A549 (cell line): ENCODE data around the gene CELF4. TPM values are rescaled to one million over a fixed set of nuclear protein-coding genes. Genes with fewer than 3 reads are reported as not detected.

Experiments used
- ATAC-seq, 2 experiments: fragments of 200-7000 bp in 1 of 2; fragments of >200 bp in 1 of 2; cut with Nextera tagmentation in 1 of 2; cut with Tn5 transposase in 1 of 2; 3 replicates each; pipeline versions ENCODE4 v1.8.0 to v1.9.1; 2018 to 2020; ENCODE audit warnings: mild to moderate bottlenecking in 1 of 2, moderate library complexity in 1 of 2
- CTCF ChIA-PET: fragments of 300-600 bp; sonication (Branson Sonifier 250); formaldehyde crosslinking; extraction: SDS; loops from one replicate; lab custom pipeline; 2021; ENCODE audit warnings: antibody characterized with exemption, inconsistent platforms; lab: Yijun Ruan, JAX
- POLR2A ChIA-PET: fragments of 350-600 bp; formaldehyde crosslinking; extraction: SDS; loops from one replicate; lab custom pipeline; 2021; ENCODE audit warnings: antibody characterized with exemption, inconsistent platforms; lab: Yijun Ruan, JAX
- DNase-seq, 2 experiments: peaks; one replicate each; pipeline versions ENCODE4 v3.0.0 to v3.0.0-alpha.2; 2011 to 2016; ENCODE audit warnings: low read depth in 1 of 2, low spot score in 1 of 2
- FAIRE-seq: peaks from 2 replicates; lab custom pipeline; 2011; peaks lifted over from hg19 to GRCh38; lab: Jason Lieb, UNC
- H3K27ac ChIP-seq, 2 experiments: fragments of >200 bp; sonication (Bioruptor Twin); formaldehyde crosslinking; 3 replicates each; pipeline ENCODE4 v1.5.1; 2016 to 2017
- H3K4me1 ChIP-seq: fragments of >200 bp; sonication (Bioruptor Twin); formaldehyde crosslinking; 3 replicates; pipeline ENCODE4 v1.6.1; 2016
- H3K4me2 ChIP-seq: fragments of >200 bp; sonication (Bioruptor Twin); formaldehyde crosslinking; 3 replicates; pipeline ENCODE4 v1.6.1; 2016
- H3K4me3 ChIP-seq: fragments of >200 bp; sonication (Bioruptor Twin); formaldehyde crosslinking; 3 replicates; pipeline ENCODE4 v1.5.1; 2016
- H3K9me3 ChIP-seq: fragments of >200 bp; sonication (Bioruptor Twin); formaldehyde crosslinking; 3 replicates; pipeline ENCODE4 v1.6.1; 2016
- CHD2 ChIP-seq: fragments of 150-350 bp; IDR thresholded peaks from 2 replicates; pipeline ENCODE4 v1.6.1; 2014; ENCODE audit warnings: low read length; ENCODE audit not compliant: partially characterized antibody
- EHF ChIP-seq: fragments of 250-450 bp; sonication (Bioruptor Pico); IDR thresholded peaks from 2 replicates; pipeline ENCODE4 v1.5.0; 2020; ENCODE audit warnings: mild to moderate bottlenecking
- ESRRA ChIP-seq: fragments of 150-350 bp; IDR thresholded peaks from 2 replicates; pipeline ENCODE4 v1.6.1; 2014; ENCODE audit warnings: mild to moderate bottlenecking, low read length, borderline replicate concordance
- FOSB ChIP-seq: fragments of 250-450 bp; sonication (Bioruptor Pico); IDR thresholded peaks from 2 replicates; pipeline ENCODE4 v1.5.0; 2020; ENCODE audit warnings: mild to moderate bottlenecking, moderate library complexity
- FOSL2 ChIP-seq, 2 experiments: fragments of 450-650 bp in 1 of 2; fragments of >200 bp in 1 of 2; sonication (Bioruptor Twin) in 1 of 2; formaldehyde crosslinking; IDR thresholded peaks; 2 replicates each; pipeline versions ENCODE4 v1.5.0 to v1.6.1; 2016 to 2020; ENCODE audit warnings: mild to moderate bottlenecking in 1 of 2, moderate library complexity in 1 of 2
- HDAC2 ChIP-seq: fragments of 200-600 bp; sonication (generic); IDR thresholded peaks from 2 replicates; pipeline ENCODE4 v1.6.1; 2016
- HOXA7 ChIP-seq: fragments of 250-450 bp; sonication (Bioruptor Pico); IDR thresholded peaks from 2 replicates; pipeline ENCODE4 v1.5.0; 2020; ENCODE audit warnings: mild to moderate bottlenecking, moderate library complexity
- HOXB5 ChIP-seq: fragments of 250-450 bp; sonication (Bioruptor Pico); IDR thresholded peaks from 2 replicates; pipeline ENCODE4 v1.5.0; 2020; ENCODE audit warnings: mild to moderate bottlenecking, moderate library complexity
- JUN ChIP-seq, 2 experiments: fragments of >200 bp; sonication (Bioruptor Twin); formaldehyde crosslinking; IDR thresholded peaks; 2 replicates in 1 of 2; 3 replicates in 1 of 2; pipeline ENCODE4 v1.6.1; 2016 to 2017
- MAFK ChIP-seq: fragments of 450-650 bp; IDR thresholded peaks from 2 replicates; pipeline ENCODE4 v1.6.1; 2014; ENCODE audit not compliant: partially characterized antibody
- MAX ChIP-seq: IDR thresholded peaks from 2 replicates; pipeline ENCODE4 v1.6.1; 2012
- NFE2L2 ChIP-seq: fragments of 150-350 bp; conservative IDR thresholded peaks from 2 replicates; pipeline ENCODE4 v1.6.1; 2014; ENCODE audit warnings: low read length
- NPAS2 ChIP-seq: fragments of 250-450 bp; sonication (Bioruptor Pico); IDR thresholded peaks from 2 replicates; pipeline ENCODE4 v1.8.0; 2022; ENCODE audit warnings: mild to moderate bottlenecking, moderate library complexity, borderline replicate concordance
- NR3C1 ChIP-seq: fragments of >200 bp; sonication (Bioruptor Twin); formaldehyde crosslinking; IDR thresholded peaks from 3 replicates; pipeline ENCODE4 v1.6.1; 2017
- PHF8 ChIP-seq: fragments of 200-600 bp; sonication (generic); IDR thresholded peaks from 2 replicates; pipeline ENCODE4 v1.6.1; 2016; ENCODE audit warnings: low read depth, mild to moderate bottlenecking, antibody characterized with exemption, moderate library complexity, borderline replicate concordance
- POLR2A ChIP-seq: IDR thresholded peaks from 2 replicates; pipeline ENCODE4 v1.6.1; 2012; ENCODE audit warnings: mild to moderate bottlenecking, low read length
- RAD21 ChIP-seq, 2 experiments: fragments of >200 bp in 1 of 2; sonication (Bioruptor Twin) in 1 of 2; formaldehyde crosslinking in 1 of 2; IDR thresholded peaks in 1 of 2; conservative IDR thresholded peaks in 1 of 2; 2 replicates in 1 of 2; 3 replicates in 1 of 2; pipeline ENCODE4 v1.6.1; 2012 to 2018; ENCODE audit warnings: inconsistent platforms in 1 of 2
- RFX5 ChIP-seq: fragments of 450-650 bp; IDR thresholded peaks from 2 replicates; pipeline ENCODE4 v1.7.1; 2014; ENCODE audit warnings: antibody characterized with exemption, mild to moderate bottlenecking, moderate library complexity
- RNF2 ChIP-seq: fragments of 200-600 bp; sonication (generic); IDR thresholded peaks from 2 replicates; pipeline ENCODE4 v1.6.1; 2016; ENCODE audit warnings: low read depth, mild to moderate bottlenecking, antibody characterized with exemption, moderate library complexity, borderline replicate concordance
- TFCP2L1 ChIP-seq: fragments of 250-450 bp; sonication (Bioruptor Pico); IDR thresholded peaks from 2 replicates; pipeline ENCODE4 v1.5.0; 2021; ENCODE audit warnings: mild to moderate bottlenecking
- ZC3H11A ChIP-seq: fragments of 450-650 bp; IDR thresholded peaks from 2 replicates; pipeline ENCODE4 v1.6.1; 2014; ENCODE audit warnings: antibody characterized with exemption, mild to moderate bottlenecking
- ZFP36 ChIP-seq: fragments of 450-650 bp; IDR thresholded peaks from 2 replicates; pipeline ENCODE4 v1.6.1; 2014; ENCODE audit warnings: borderline replicate concordance; ENCODE audit not compliant: partially characterized antibody
- ZNF302 ChIP-seq: fragments of 250-450 bp; sonication (Bioruptor Pico); IDR thresholded peaks from 2 replicates; pipeline ENCODE4 v1.9.0; 2021; ENCODE audit warnings: inconsistent platforms, mild to moderate bottlenecking, moderate library complexity
- WGBS: methylation state at CpG from one replicate; pipeline ENCODE4 v1.1.6; 2017; ENCODE audit errors: missing lambda C conversion rate; 5-methylcytosine and 5-hydroxymethylcytosine counted together
- polyA plus RNA-seq, 4 experiments: library from polyadenylated mRNA; depleted of rRNA in 3 of 4; stranded (reverse); fragments of >200 nt; fragmentation: RNase III in 1 of 4; extraction: RNeasy Plus Mini Kit Qiagen cat#74134 plus additional on column Dnase treatment in 1 of 4; gene quantifications; 2 replicates in 3 of 4; 3 replicates in 1 of 4; pipeline ENCODE4 v1.2.3, GENCODE V29; 2011 to 2017
- TF ChIP-seq, protein P1 (sequence below): IDR thresholded peaks from 2 replicates; pipeline ENCODE4 v1.6.1; 2012; ENCODE audit warnings: low read depth, borderline replicate concordance
- TF ChIP-seq, protein P2 (sequence below): IDR thresholded peaks from 2 replicates; pipeline ENCODE4 v1.6.1; 2012
- TF ChIP-seq, protein P3 (sequence below): fragments of >200 bp; sonication (Bioruptor Twin); formaldehyde crosslinking; IDR thresholded peaks from 2 replicates; pipeline ENCODE4 v1.6.1; 2016
- TF ChIP-seq, protein P4 (sequence below): fragments of 250-450 bp; sonication (Bioruptor Pico); IDR thresholded peaks from 2 replicates; pipeline ENCODE4 v1.5.0; 2020; ENCODE audit warnings: low read depth, mild to moderate bottlenecking, moderate library complexity

The CELF4 gene
- polyA plus RNA-seq, 2 of the 4 experiments (the other 2 are of a cell fraction) = 0.08 TPM; not detected in 1

DNA sequence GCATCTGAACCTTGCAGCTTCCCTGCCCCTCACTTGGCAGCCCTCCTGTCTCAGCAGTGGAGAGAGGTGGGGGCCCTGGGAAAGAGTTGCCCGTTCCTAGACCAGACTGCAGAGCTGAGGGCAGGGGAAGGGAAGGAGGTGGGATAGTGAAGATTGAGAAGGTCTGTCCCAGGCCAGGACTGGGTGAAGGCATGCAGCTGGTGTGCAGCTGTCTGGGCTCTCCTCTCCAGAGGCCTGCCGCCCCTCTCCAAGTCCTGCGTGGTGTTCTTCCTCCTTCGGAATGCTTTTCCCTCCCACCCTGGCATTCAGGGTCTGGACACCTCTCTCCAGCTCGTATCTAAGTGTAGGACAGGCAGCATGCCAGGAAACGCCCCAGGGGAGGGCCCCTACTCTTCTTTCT lies 323.5 kb downstream of the CELF4 start:
- Histone ChIP-seq H3K27ac (no peak overlapping the region), H3K4me1 (no peaks in the 10 kb centered on the region), H3K4me3 (no peak overlapping the region), H3K4me2 (no peak overlapping the region), H3K9me3 (no peaks in the 10 kb centered on the region)
- WGBS = 100% methylated on average over 1 of the region's 6 CpGs
- CTCF ChIA-PET = no interaction called here
- DNase-seq (no peak), ATAC-seq (no peak), FAIRE-seq (no peak)
- POLR2A ChIA-PET = no interaction called here
- TF ChIP-seq HOXB5 (CRISPR knock-in tag) (no peak), HDAC2 (no peak), RAD21 (conservative IDR thresholded peaks at IDR 0.05 in 1 of 2, IDR thresholded peaks at IDR 0.05 in 1 of 2) (no peak), PHF8 (no peak)
- TF ChIP-seq, protein P1, sequence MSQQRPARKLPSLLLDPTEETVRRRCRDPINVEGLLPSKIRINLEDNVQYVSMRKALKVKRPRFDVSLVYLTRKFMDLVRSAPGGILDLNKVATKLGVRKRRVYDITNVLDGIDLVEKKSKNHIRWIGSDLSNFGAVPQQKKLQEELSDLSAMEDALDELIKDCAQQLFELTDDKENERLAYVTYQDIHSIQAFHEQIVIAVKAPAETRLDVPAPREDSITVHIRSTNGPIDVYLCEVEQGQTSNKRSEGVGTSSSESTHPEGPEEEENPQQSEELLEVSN = no peak
- TF ChIP-seq, protein P2, sequence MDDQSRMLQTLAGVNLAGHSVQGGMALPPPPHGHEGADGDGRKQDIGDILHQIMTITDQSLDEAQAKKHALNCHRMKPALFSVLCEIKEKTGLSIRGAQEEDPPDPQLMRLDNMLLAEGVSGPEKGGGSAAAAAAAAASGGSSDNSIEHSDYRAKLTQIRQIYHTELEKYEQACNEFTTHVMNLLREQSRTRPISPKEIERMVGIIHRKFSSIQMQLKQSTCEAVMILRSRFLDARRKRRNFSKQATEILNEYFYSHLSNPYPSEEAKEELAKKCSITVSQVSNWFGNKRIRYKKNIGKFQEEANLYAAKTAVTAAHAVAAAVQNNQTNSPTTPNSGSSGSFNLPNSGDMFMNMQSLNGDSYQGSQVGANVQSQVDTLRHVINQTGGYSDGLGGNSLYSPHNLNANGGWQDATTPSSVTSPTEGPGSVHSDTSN = no peak

DNA sequence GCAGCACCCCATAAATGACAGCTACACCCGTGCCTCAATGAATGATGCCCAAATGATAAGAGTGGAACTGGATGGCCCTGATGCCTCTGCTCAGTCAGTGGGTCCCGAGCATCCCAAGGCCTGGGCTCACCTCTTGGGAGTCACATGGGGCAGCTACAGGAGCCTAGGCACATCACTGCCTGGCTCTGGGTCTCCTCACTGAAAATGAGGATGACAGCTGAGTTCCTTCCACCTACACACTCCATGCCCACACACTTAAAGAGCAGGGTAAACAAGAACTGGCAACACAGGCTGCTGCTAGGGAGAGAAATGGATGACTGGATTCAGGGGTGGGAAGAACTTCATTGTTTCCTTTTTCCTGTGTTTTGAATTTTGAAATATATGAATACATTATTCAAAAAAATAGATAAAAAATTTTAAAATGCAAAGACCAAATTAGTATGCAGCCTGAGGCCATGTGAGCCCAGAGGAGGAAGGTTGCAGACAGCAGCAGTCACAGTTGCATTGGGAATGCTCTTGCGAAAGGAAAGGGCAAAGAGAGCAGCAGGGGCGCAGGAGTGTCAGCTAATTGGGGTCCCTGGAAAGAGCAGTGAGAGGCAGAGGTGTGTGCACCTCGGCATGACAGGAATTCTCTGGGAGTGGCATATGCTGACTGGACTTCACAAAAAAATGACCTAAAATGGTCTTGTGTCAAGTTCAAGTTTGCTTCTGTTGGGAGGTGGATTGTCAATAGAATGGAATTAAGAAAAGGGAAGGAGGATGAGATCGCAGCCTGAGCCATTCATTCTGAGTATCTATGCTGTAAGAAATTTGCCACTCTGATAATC lies 327.1 kb downstream of the CELF4 start:
- 57% methylated on average over 5 of the region's 6 CpGs for WGBS
- DNase-seq = no peak
- H3K27ac ChIP-seq = no peak overlapping the region
- TF ChIP-seq FOSB (no peak), HDAC2 (no peak), EHF (CRISPR knock-in tag) (no peak), ZNF302 (CRISPR knock-in tag) (no peak), RAD21 (conservative IDR thresholded peaks at IDR 0.05 in 1 of 2, IDR thresholded peaks at IDR 0.05 in 1 of 2) (no peak), ZFP36 (no peak), MAFK (no peak), TFCP2L1 (CRISPR knock-in tag) (no peak), POLR2A (no peak), RFX5 (no peak), FOSL2 (IDR thresholded peaks at IDR 0.05) (no peak), FOSL2 (CRISPR knock-in tag; IDR thresholded peaks at IDR 0.05) (no peak)
- TF ChIP-seq, protein P3, sequence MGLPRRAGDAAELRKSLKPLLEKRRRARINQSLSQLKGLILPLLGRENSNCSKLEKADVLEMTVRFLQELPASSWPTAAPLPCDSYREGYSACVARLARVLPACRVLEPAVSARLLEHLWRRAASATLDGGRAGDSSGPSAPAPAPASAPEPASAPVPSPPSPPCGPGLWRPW = no peak
- TF ChIP-seq, protein P1 = no peak
- TF ChIP-seq, all 56 proteins: peak for 0
- no peak for ATAC-seq
- no peak overlapping the region for H3K4me3 ChIP-seq
- POLR2A ChIA-PET = no interaction called here
- no peak overlapping the region for H3K4me2 ChIP-seq
- CTCF ChIA-PET = no interaction called here
- no peaks in the 10 kb centered on the region for H3K4me1 ChIP-seq
- FAIRE-seq = no peak
- no peaks in the 10 kb centered on the region for H3K9me3 ChIP-seq

DNA sequence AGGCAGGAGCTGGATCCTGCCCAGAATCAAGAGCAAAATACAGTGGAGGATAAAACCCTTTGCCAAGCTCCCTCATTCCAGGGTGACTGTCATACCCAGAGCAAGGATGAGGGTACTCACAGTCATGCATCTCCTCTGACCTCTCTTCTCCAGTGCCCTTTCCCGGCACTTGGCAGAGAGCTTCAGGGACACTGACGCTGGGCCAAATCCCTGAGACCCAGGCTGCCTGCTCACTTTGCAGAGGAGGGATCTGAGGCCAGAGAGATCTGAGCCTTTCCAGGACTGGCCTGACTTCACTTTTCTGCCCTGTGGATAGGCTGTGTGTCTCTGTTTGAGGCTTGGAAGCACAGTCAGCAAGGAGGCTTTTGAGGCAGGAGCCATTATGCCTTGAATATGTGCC lies 330.0 kb downstream of the CELF4 start:
- no peak for ATAC-seq
- H3K27ac ChIP-seq = no peak overlapping the region
- WGBS = 100% methylated on average over 1 of the region's 2 CpGs
- ChIA-PET POLR2A (no interaction called here), CTCF (no interaction called here)
- FAIRE-seq = no peak
- H3K4me1 ChIP-seq = no peaks in the 10 kb centered on the region
- no peak for TF ChIP-seq RNF2
- no peak for TF ChIP-seq JUN (IDR thresholded peaks at IDR 0.05)
- no peak for TF ChIP-seq TFCP2L1 (CRISPR knock-in tag)
- no peak for TF ChIP-seq NFE2L2
- TF ChIP-seq PHF8 = no peak
- TF ChIP-seq, protein P4, sequence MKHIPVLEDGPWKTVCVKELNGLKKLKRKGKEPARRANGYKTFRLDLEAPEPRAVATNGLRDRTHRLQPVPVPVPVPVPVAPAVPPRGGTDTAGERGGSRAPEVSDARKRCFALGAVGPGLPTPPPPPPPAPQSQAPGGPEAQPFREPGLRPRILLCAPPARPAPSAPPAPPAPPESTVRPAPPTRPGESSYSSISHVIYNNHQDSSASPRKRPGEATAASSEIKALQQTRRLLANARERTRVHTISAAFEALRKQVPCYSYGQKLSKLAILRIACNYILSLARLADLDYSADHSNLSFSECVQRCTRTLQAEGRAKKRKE (CRISPR knock-in tag) = no peak
- TF ChIP-seq NPAS2 (CRISPR knock-in tag) = no peak
- no peak for TF ChIP-seq CHD2
- TF ChIP-seq ZFP36 = no peak
- TF ChIP-seq MAX = no peak
- TF ChIP-seq HOXA7 (CRISPR knock-in tag) = no peak
- TF ChIP-seq, protein P2 = no peak
- no peak for TF ChIP-seq ZC3H11A
- TF ChIP-seq ESRRA = no peak
- no peak for TF ChIP-seq HOXB5 (CRISPR knock-in tag)
- no peak for TF ChIP-seq POLR2A
- no peak for TF ChIP-seq NR3C1
- DNase-seq = no peak
- no peaks in the 10 kb centered on the region for H3K9me3 ChIP-seq
- H3K4me3 ChIP-seq = no peak overlapping the region
- H3K4me2 ChIP-seq = no peak overlapping the region
